ENCODE measurements around the gene KLK8.

The KLK8 gene

GRCh38 chr19:51025401-51025800, 24.0 kb upstream of the KLK8 start:
- H3K9ac ChIP-seq (ENCODE audit: low read length) = no peak overlapping the region
- TF ChIP-seq EZH2phosphoT487 (conservative IDR thresholded peaks at IDR 0.05; ENCODE audit: low read length) = no peak
- TF ChIP-seq CTCF (IDR thresholded peaks at IDR 0.05; ENCODE audit: insufficient read depth, low read length, poor library complexity, severe bottlenecking) = no peak
- H4K20me1 ChIP-seq (ENCODE audit: low read depth, low read length) = no peaks in the 10 kb centered on the region
- no peaks in the 10 kb centered on the region for H3K9me2 ChIP-seq (replicated peaks; ENCODE audit: insufficient read depth, low read length)
- H3K27ac ChIP-seq (ENCODE audit: low read depth, low read length) = no peak overlapping the region
- H3F3A ChIP-seq (ENCODE audit: insufficient read depth) = no peaks in the 10 kb centered on the region
- no peak overlapping the region for H3K4me3 ChIP-seq (ENCODE audit: insufficient read depth, low read length, poor library complexity, severe bottlenecking)
- no peaks in the 10 kb centered on the region for H3K27me3 ChIP-seq (ENCODE audit: low read length)
- H3K79me2 ChIP-seq (ENCODE audit: insufficient read depth, low read length) = no peaks in the 10 kb centered on the region
- H3K9me3 ChIP-seq (ENCODE audit: insufficient read depth, low read length) = no peaks in the 10 kb centered on the region
- H2AFZ ChIP-seq (ENCODE audit: low read depth, low read length, severe bottlenecking) = no peak overlapping the region
- no peak overlapping the region for H3K4me2 ChIP-seq (ENCODE audit: low read depth, low read length, poor library complexity, severe bottlenecking)
- H3K36me3 ChIP-seq (ENCODE audit: low read length) = no peaks in the 10 kb centered on the region

GRCh38 chr19:51024924-51025323, 23.5 kb upstream of the KLK8 start:
- Histone ChIP-seq H3K4me3 (ENCODE audit: insufficient read depth, low read length, poor library complexity, severe bottlenecking) (no peak overlapping the region), H3K9ac (ENCODE audit: low read length) (no peak overlapping the region), H3K9me2 (replicated peaks; ENCODE audit: insufficient read depth, low read length) (no peaks in the 10 kb centered on the region), H3K9me3 (ENCODE audit: insufficient read depth, low read length) (no peaks in the 10 kb centered on the region), H2AFZ (ENCODE audit: low read depth, low read length, severe bottlenecking) (no peak overlapping the region), H3K27ac (ENCODE audit: low read depth, low read length) (no peak overlapping the region), H3F3A (ENCODE audit: insufficient read depth) (no peaks in the 10 kb centered on the region), H4K20me1 (ENCODE audit: low read depth, low read length) (no peaks in the 10 kb centered on the region), H3K79me2 (ENCODE audit: insufficient read depth, low read length) (no peaks in the 10 kb centered on the region), H3K27me3 (ENCODE audit: low read length) (no peaks in the 10 kb centered on the region), H3K4me2 (ENCODE audit: low read depth, low read length, poor library complexity, severe bottlenecking) (no peak overlapping the region), H3K36me3 (ENCODE audit: low read length) (no peaks in the 10 kb centered on the region)
- no peak for TF ChIP-seq EZH2phosphoT487 (conservative IDR thresholded peaks at IDR 0.05; ENCODE audit: low read length)

- H3K9me2 ChIP-seq (replicated peaks; ENCODE audit: insufficient read depth, low read length) = no peaks in the 10 kb centered on the region
- no peak overlapping the region for H3K9ac ChIP-seq (ENCODE audit: low read length)
- TF ChIP-seq EZH2phosphoT487 (conservative IDR thresholded peaks at IDR 0.05; ENCODE audit: low read length) (no peak), CTCF (IDR thresholded peaks at IDR 0.05; ENCODE audit: insufficient read depth, low read length, poor library complexity, severe bottlenecking) (no peak)
- no peak overlapping the region for H3K4me3 ChIP-seq (ENCODE audit: insufficient read depth, low read length, poor library complexity, severe bottlenecking)
- no peaks in the 10 kb centered on the region for H3F3A ChIP-seq (ENCODE audit: insufficient read depth)
- no peaks in the 10 kb centered on the region for H3K79me2 ChIP-seq (ENCODE audit: insufficient read depth, low read length)
- no peaks in the 10 kb centered on the region for H4K20me1 ChIP-seq (ENCODE audit: low read depth, low read length)
- no peaks in the 10 kb centered on the region for H3K36me3 ChIP-seq (ENCODE audit: low read length)
- no peak overlapping the region for H3K27ac ChIP-seq (ENCODE audit: low read depth, low read length)
- H3K4me2 ChIP-seq (ENCODE audit: low read depth, low read length, poor library complexity, severe bottlenecking) = no peak overlapping the region
- H3K27me3 ChIP-seq (ENCODE audit: low read length) = no peaks in the 10 kb centered on the region
- H2AFZ ChIP-seq (ENCODE audit: low read depth, low read length, severe bottlenecking) = no peak overlapping the region
- no peaks in the 10 kb centered on the region for H3K9me3 ChIP-seq (ENCODE audit: insufficient read depth, low read length)
These were observed 22.5 kb upstream of the KLK8 start for GRCh38 chr19:51023946-51024345.

- Histone ChIP-seq H3K4me2 (ENCODE audit: low read depth, low read length, poor library complexity, severe bottlenecking) (no peak overlapping the region), H3K27me3 (ENCODE audit: low read length) (no peaks in the 10 kb centered on the region), H3K27ac (ENCODE audit: low read depth, low read length) (no peak overlapping the region), H3K4me3 (ENCODE audit: insufficient read depth, low read length, poor library complexity, severe bottlenecking) (no peak overlapping the region), H3K9me2 (replicated peaks; ENCODE audit: insufficient read depth, low read length) (no peaks in the 10 kb centered on the region), H3K36me3 (ENCODE audit: low read length) (no peaks in the 10 kb centered on the region), H3K79me2 (ENCODE audit: insufficient read depth, low read length) (no peaks in the 10 kb centered on the region), H4K20me1 (ENCODE audit: low read depth, low read length) (no peaks in the 10 kb centered on the region), H3K9me3 (ENCODE audit: insufficient read depth, low read length) (no peaks in the 10 kb centered on the region), H2AFZ (ENCODE audit: low read depth, low read length, severe bottlenecking) (no peak overlapping the region), H3K9ac (ENCODE audit: low read length) (no peak overlapping the region), H3F3A (ENCODE audit: insufficient read depth) (no peaks in the 10 kb centered on the region)
- TF ChIP-seq CTCF (IDR thresholded peaks at IDR 0.05; ENCODE audit: insufficient read depth, low read length, poor library complexity, severe bottlenecking) (no peak), EZH2phosphoT487 (conservative IDR thresholded peaks at IDR 0.05; ENCODE audit: low read length) (no peak)
These were observed 21.1 kb upstream of the KLK8 start for GRCh38 chr19:51022526-51022925.

All from SU-DHL-6 (cell line).